ENCODE results near the gene CLDN18.

DNA sequence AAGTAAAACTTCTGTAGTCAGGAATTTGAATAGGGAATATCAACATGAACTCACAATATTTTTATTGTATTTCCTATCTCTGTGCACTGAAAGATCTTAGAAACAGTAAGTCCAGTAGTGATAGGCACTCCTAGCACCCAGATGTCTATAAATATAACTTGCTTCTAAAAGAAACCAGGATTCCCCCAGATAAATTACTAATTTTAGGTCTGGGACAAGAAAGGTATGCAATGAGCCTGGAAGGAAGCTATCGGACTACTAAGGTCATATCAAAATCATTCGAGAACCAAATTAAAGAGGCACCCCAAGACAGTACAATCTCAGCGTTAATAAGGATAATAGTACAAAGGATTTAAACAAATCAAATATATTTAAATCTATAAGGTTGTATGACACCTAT is 47.4 kb downstream of the CLDN18 start:
- TF ChIP-seq CTCF (IDR thresholded peaks at IDR 0.05; ENCODE audit: extremely low read depth in 1 of 2, insufficient read depth in 1 of 2, low read depth in 1 of 2, low read length in 2 of 2) (no peak), POLR2A (IDR thresholded peaks at IDR 0.05; ENCODE audit: low read depth, low read length) (no peak), POLR2AphosphoS5 (IDR thresholded peaks at IDR 0.05; ENCODE audit: insufficient read depth, low read depth, low read length) (no peak), MAX (IDR thresholded peaks at IDR 0.05; ENCODE audit: insufficient read depth, insufficient read length) (no peak), JUN (IDR thresholded peaks at IDR 0.05; ENCODE audit: borderline replicate concordance, insufficient read depth, insufficient read length, low read depth) (no peak), EZH2 (IDR thresholded peaks at IDR 0.05; ENCODE audit: borderline replicate concordance, low read depth, low read length, severe bottlenecking) (no peak), MYC (IDR thresholded peaks at IDR 0.05; ENCODE audit: low read depth, low read length) (no peak)
